Activated naive CD4-positive, alpha-beta T cell treated with anti-CD3 and anti-CD28 coated beads for 36 hours (primary cell): Measurements from ENCODE around the gene ERFL. TPM values are rescaled to one million over a fixed set of nuclear protein-coding genes. Genes with fewer than 3 reads are reported as not detected.
"Not testable (repeated sequence)": the region's sequence is repeated elsewhere in the genome, so short reads cannot be mapped to it uniquely, and the experiment has no call there.

Source experiments
- CTCF ChIA-PET: fragments of 350-600 bp; sonication (Branson Sonifier 250); formaldehyde crosslinking; loops from one replicate; lab custom pipeline; 2021; ENCODE audit warnings: antibody characterized with exemption; lab: Charles Lee
- DNase-seq: peaks from one replicate; pipeline ENCODE4 v3.0.0-alpha.2; 2020
- H3K27ac Mint-ChIP-seq: one replicate; pipeline ENCODE4 v1.8.0; 2021; ENCODE audit warnings: mild to moderate bottlenecking, mixed read lengths
- H3K27me3 Mint-ChIP-seq: one replicate; pipeline ENCODE4 v1.8.0; 2021; ENCODE audit warnings: low read depth, mixed read lengths
- H3K36me3 Mint-ChIP-seq: one replicate; pipeline ENCODE4 v1.8.0; 2021; ENCODE audit warnings: low read depth, mixed read lengths
- H3K4me1 Mint-ChIP-seq: one replicate; pipeline ENCODE4 v1.8.0; 2021; ENCODE audit warnings: low read depth, mixed read lengths
- H3K4me3 Mint-ChIP-seq: one replicate; pipeline ENCODE4 v1.8.0; 2021; ENCODE audit warnings: mild to moderate bottlenecking, moderate library complexity, mixed read lengths
- H3K9me3 Mint-ChIP-seq: one replicate; pipeline ENCODE4 v1.8.0; 2021; ENCODE audit warnings: mixed read lengths
- intact Hi-C: fragments of 100-400 bp; cut with micrococcal nuclease; formaldehyde crosslinking; loops from one replicate; pipeline ENCODE4 v1.15.1; 2023
- total RNA-seq, 2 experiments: library from RNA; stranded (reverse); gene quantifications; one replicate each; pipeline ENCODE4 v1.2.3, GENCODE V29; 2021

Gene ERFL
- total RNA-seq, 2 experiments from 2014 or later: 0.99 to 1.3 TPM

DNA sequence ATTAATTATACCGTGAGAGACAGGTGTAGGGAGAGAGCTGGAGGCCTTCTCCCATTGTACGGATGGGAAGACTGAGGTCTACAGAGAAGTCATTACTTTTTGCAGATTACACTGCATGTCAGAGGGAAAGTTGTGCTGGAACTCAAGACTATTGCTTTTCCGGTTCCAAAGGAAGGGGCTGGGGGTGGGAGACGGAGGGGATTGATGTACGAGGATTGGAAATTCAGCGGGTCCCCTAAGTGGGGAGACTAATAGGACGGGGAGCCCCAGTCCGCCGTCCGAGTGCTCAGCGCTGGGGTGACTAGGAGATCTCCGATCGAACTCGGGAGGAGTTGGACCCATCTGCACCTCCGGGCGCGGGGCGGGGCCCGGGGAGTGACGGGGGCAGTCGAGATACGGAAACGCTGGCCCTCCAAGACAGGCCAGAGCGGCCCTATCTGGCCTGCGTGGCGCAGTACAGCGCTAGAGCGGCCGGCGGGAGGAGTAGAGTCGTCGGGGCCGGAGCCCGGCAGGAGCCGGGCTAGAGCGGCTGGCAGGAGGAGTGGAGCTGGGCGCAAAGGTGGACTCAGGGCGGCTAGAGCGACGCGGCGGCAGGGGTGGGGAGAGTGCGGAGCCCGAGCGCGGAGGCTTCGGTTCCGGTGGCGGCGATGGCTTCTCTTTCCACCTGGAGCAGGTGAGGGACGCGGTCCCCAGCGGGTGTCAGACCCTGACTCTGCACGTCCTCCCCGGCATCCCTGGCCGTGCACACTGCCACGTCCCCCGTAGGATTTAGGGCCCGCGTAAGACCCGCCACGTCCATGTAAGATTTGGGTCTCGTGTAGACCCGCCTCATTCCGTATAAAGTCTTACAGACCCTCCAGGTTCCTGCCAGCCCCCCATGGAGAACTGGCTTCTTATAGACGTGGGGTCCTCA is 44.2 kb downstream of the ERFL start:
- Mint-ChIP-seq H3K27me3 (no peaks in the 10 kb centered on the region), H3K27ac (peak overlapping the region; percentile 92), H3K9me3 (no peaks in the 10 kb centered on the region), H3K4me3 (peak overlapping the region; percentile 90), H3K4me1 (peaks cover 54% of the 10 kb centered on the region), H3K36me3 (peaks cover 19% of the 10 kb centered on the region)
- CTCF ChIA-PET: interaction anchor here (6.0 kb wide), 1 partner anchor 10 kb away, joined by 68 read pairs; the partner anchor contains the start of gene CD79A
- peak; percentile 91 for DNase-seq
- intact Hi-C loops: loop anchor here (10.0 kb wide), 4 partner anchors 329 to 529 kb away; partner anchors contain the start of genes DEDD2, GSK3A and TGFB1

DNA sequence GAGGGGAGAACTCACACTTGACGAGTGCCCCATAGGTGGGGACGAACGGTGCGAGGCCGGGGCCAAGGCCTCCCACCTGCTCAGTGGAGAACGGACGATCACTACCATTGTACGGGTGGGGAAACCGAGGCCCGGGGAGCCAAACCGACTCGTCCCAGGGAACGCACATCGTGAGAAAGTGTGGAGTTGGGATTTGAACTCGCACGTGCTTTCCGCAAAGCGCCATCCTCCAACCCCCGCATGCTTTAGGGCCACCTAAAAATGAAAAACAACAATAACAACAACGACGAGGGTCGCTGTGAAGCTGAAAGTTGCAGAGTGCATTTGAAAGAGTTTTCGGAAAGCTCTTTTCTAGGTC is 44.8 kb downstream of the ERFL start:
- H3K27me3 Mint-ChIP-seq: no peaks in the 10 kb centered on the region
- H3K27ac Mint-ChIP-seq: peak overlapping the region; percentile 92
- peaks cover 56% of the 10 kb centered on the region for H3K4me1 Mint-ChIP-seq
- no peaks in the 10 kb centered on the region for H3K9me3 Mint-ChIP-seq
- CTCF ChIA-PET: interaction anchor here (6.0 kb wide), 1 partner anchor 9 kb away, joined by 68 read pairs; the partner anchor contains the start of gene CD79A
- peak overlapping the region; percentile 90 for H3K4me3 Mint-ChIP-seq
- intact Hi-C loops: loop anchor here (10.0 kb wide), 4 partner anchors 329 to 529 kb away; partner anchors contain the start of genes DEDD2, GSK3A and TGFB1
- no peak for DNase-seq
- H3K36me3 Mint-ChIP-seq: peaks cover 14% of the 10 kb centered on the region

DNA sequence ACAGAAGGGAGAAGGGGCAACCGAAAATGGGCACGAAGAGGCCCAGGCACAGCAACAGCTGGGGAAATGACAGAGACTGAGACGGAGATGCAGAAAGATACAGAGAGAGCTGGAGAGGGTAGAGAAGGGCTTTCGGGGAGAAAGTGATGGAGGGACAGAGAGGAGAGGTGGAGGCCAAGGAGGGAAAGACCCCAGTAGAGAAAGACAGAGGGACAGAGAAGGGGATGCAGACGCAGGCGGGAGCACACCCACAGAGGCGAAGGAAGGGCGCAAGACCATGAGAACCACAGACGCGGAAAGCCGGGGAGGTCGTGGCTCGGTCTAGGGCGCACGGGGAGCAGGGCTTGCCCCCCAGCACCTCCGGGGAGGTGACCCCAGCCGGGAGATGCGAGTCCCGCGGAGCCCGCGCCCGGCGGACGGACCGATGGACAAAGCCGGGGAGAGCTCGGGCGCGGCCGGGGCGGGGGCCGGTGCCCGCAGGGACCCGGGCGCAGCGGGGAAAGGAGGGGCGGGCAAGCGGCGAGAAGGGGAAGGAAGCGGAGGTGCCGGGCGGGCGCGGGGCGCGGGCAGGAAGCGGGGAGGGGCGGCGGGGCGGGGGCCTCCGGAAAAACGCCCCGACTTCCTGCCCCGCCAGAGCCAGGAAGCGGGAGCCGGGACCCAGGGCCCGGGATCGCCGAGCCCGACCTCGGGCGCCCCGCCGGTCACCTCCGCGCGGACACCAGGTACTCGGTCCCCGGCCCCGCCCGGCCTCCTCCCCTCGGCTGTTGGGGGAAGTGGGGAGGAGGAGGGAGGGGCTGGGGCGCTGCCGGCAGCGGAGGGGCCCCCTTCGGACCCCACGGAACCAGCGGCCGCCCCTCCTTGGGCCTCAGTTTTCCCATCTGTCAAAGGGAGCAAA is 45.4 kb downstream of the ERFL start, which contains the start of gene ARHGEF1:
ARHGEF1 (plus strand) TSS at position 617 of the 895 bp plus-strand sequence. CDS start 4,899 bp downstream, outside the sequence.
- H3K9me3 Mint-ChIP-seq: no peaks in the 10 kb centered on the region
- H3K4me3 Mint-ChIP-seq: peak within 1 kb of the TSS; percentile 93
- peaks cover 56% of the 10 kb centered on the region for H3K4me1 Mint-ChIP-seq
- DNase-seq: peak; percentile 70
- intact Hi-C loops: loop anchor here (10.0 kb wide), 4 partner anchors 328 to 528 kb away; partner anchors contain the start of genes DEDD2, GSK3A and TGFB1
- CTCF ChIA-PET: interaction anchor here (0.6 to 6.0 kb wide), 3 partner anchors 9 to 550 kb away, joined by 4 to 68 read pairs (median 4); partner anchors contain the start of gene CD79A
- peaks cover 8% of the 10 kb centered on the region for H3K36me3 Mint-ChIP-seq
- H3K27ac Mint-ChIP-seq: peak within 1 kb of the TSS; percentile 92
- H3K27me3 Mint-ChIP-seq: no peaks in the 10 kb centered on the region

DNA sequence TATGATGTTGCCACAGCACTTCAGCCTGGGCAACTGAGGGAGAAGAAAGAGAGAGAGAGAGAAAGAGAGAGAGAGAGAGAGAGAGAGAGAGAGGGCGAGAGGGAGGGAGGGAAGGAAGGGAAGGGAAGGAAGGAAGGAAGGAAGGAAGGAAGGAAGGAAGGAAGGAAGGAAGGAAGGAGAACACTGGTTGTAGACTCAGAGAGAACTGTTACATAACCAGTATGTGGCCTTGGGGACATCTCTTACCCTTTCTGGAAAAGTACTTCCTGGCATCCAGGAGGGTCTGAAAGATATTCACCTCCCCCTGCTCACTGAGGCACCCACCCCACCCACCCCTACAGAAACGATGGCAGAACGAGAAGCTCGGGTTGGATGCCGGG is 47.9 kb downstream of the ERFL start:
- DNase-seq: no peak
- Mint-ChIP-seq H3K4me3 (no peak overlapping the region), H3K9me3 (no peaks in the 10 kb centered on the region), H3K27me3 (no peaks in the 10 kb centered on the region), H3K27ac (peak overlapping the region; percentile 48), H3K36me3 (peaks cover 6% of the 10 kb centered on the region), H3K4me1 (peaks cover 56% of the 10 kb centered on the region)
- intact Hi-C loops: loop anchor here (10.0 kb wide), 4 partner anchors 326 to 526 kb away; partner anchors contain the start of genes DEDD2, GSK3A and TGFB1
- CTCF ChIA-PET: interaction anchor here (0.5 kb wide), 1 partner anchor 21 kb away, joined by 4 read pairs; no protein-coding TSS in a partner anchor

DNA sequence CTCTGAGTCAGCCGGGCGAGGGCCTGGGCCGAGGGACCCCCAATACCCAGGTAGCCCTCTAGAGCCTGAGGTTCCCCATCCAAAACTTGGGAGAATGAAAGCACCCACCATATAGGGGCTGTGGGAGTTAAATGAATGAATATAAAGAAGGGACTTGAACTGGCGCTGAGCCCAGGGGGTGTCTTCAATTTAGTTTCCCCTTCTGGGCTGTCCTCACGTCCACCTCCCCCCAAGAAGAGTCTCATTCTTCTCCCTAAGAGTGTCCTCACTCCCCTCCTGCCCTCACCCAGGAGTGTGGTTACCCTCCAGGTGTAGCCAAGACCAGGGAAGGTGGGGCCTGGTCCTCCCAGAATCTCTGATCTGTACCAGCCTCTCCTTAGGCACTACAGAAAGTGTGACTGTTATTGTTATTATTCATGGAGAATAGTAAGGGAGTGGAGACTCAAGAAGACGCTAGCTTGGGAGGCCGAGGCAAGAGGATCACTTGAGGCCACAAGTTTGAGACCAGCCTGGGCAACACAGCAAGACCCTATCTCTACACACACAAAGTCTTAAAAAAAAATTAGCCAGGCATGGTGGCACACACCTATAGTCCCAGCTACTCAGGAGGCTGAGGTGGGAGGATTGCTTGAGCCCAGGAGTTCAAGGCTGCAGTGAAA is 48.5 kb downstream of the ERFL start:
- H3K4me3 Mint-ChIP-seq: no peak overlapping the region
- H3K9me3 Mint-ChIP-seq: no peaks in the 10 kb centered on the region
- peaks cover 4% of the 10 kb centered on the region for H3K36me3 Mint-ChIP-seq
- no peaks in the 10 kb centered on the region for H3K27me3 Mint-ChIP-seq
- H3K4me1 Mint-ChIP-seq: peaks cover 54% of the 10 kb centered on the region
- intact Hi-C loops: loop anchor here (10.0 kb wide), 4 partner anchors 325 to 525 kb away; partner anchors contain the start of genes DEDD2, GSK3A and TGFB1
- H3K27ac Mint-ChIP-seq: peak overlapping the region; percentile 48
- CTCF ChIA-PET: no interaction called here
- DNase-seq: no peak

DNA sequence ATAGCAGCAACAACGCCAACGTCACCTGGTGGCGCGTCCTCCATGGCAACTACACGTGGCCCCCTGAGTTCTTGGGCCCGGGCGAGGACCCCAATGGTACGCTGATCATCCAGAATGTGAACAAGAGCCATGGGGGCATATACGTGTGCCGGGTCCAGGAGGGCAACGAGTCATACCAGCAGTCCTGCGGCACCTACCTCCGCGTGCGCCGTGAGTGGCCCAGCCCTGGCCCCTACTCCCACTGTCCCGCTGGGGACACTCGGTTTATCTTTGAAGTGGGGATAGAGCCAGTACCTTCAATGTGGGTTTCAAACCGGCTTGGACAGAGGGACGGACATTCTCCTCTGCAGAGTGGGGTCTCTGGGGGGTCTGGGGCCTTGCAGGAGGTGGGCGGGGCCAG is 49.2 kb downstream of the ERFL start:
- H3K4me1 Mint-ChIP-seq: peaks cover 53% of the 10 kb centered on the region
- no peak overlapping the region for H3K4me3 Mint-ChIP-seq
- H3K27me3 Mint-ChIP-seq: no peaks in the 10 kb centered on the region
- CTCF ChIA-PET: no interaction called here
- intact Hi-C loops: no loop called here
- H3K9me3 Mint-ChIP-seq: no peaks in the 10 kb centered on the region
- no peak overlapping the region for H3K27ac Mint-ChIP-seq
- DNase-seq: no peak
- H3K36me3 Mint-ChIP-seq: peaks cover 4% of the 10 kb centered on the region

DNA sequence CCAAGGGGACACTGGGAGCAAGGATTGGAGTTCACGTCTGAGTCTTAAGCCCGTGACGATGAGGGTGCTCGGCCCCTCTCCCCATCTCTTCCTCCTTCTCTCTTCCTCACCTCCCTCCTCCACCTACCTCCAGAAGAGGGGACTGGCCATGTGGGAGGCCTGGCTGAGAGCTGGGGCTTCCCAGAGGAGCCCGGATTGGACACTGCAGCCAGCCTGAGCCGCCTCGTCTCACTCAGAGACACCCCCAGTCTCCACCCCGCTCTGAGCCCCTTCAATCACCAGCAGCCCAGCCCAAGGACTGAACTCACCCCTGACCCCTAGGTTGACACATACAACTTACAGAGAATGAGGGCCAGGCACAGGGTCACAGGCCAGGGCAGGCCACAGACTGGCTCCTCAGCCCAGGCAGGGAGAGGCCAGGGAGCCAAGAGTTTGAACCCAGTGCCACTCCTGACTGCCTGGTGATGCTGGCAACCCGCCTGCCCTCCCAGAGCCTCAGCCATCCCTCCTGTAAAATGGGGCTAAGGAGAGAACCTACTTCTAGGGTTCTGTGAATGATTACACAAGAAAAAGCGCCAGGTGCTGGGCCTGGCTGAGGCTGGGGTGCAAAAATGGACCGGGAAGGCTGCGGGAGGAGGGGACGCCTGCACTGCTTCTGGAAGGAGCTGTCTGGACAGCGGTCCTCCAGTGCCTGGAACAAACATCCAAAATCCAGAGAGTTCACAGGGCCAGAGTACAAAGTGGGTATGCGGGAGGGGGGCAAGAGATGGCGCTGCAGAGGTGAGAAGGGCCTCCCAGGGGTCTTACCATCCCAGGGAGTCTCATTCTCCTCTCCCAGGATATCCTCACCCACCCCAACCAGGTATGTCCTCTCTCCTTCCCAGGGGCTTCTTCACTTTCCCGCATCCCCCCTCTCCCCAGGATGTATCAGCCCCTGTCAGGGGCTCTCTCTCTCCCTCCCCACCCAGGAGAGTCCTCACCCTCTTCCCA is 50.0 kb downstream of the ERFL start:
- no peaks in the 10 kb centered on the region for H3K27me3 Mint-ChIP-seq

DNA sequence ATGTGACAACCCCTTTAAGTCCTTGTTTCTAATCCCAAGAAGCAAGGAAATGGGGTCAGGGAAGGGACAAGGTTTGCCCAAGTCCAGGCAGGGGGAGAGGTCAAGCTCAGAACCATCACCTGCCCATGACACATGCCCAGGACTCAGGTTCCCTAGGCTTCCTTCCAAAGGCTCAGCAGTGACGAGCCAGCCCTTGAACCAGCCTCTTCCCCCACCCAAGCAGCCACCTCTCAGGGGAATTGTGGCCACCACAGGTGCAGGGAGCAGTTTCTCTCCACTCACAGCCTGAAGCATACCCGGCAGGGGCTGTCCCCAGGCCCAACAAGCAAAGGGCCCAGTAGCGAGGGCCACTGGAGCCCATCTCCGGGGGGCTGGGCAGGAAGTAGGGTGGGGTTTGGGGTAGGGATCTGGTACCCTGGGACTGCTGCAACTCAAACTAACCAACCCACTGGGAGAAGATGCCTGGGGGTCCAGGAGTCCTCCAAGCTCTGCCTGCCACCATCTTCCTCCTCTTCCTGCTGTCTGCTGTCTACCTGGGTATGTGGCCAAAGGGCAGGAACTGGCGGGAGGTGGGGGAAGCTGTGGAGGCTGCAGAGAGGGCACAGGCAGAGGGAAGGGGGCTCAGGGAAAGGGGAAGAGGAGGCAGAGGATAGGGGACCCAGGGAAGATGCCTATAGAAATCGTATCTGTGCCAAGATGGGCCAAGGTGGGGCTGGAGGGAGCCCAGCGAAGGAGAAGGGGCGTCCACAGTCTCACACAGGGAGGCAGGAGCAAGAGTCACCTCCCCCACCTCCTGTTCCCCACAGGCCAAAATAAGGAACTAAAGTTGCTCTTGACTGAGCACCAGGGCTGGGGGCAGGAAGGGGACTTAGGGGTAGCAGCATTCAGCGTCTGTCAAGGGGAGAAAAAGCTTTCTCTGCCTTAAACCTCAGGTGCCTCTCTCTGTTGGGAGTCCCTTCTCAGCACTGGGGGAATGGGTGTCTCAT is 51.1 kb downstream of the ERFL start, which contains the start of gene CD79A:
CD79A (plus strand) TSS at position 433 of the 986 bp plus-strand sequence; CDS start at position 459, 26 bp downstream.
- Mint-ChIP-seq H3K36me3 (peaks cover 3% of the 10 kb centered on the region), H3K4me3 (peak within 1 kb of the TSS; percentile 38), H3K27me3 (no peaks in the 10 kb centered on the region), H3K4me1 (peaks cover 57% of the 10 kb centered on the region), H3K27ac (peak within 1 kb of the TSS; percentile 75), H3K9me3 (no peaks in the 10 kb centered on the region)
- intact Hi-C loops: no loop called here
- CTCF ChIA-PET: interaction anchor here (0.6 to 6.2 kb wide), 5 partner anchors 7 to 74 kb away, joined by 3 to 68 read pairs (median 4); partner anchors contain the start of gene ARHGEF1
- peak; percentile 71 for DNase-seq

More for the DNA sequence above, 50.0 kb downstream of the ERFL start:
- Mint-ChIP-seq H3K36me3 (peaks cover under 1% of the 10 kb centered on the region), H3K4me3 (no peak overlapping the region), H3K4me1 (peaks cover 55% of the 10 kb centered on the region), H3K9me3 (no peaks in the 10 kb centered on the region), H3K27ac (peak overlapping the region; percentile 75)
- intact Hi-C loops: no loop called here
- no peak for DNase-seq
- CTCF ChIA-PET: interaction anchor here (0.5 to 1.4 kb wide), 3 partner anchors 12 to 73 kb away, joined by 4 to 5 read pairs (median 4); no protein-coding TSS in a partner anchor

DNA sequence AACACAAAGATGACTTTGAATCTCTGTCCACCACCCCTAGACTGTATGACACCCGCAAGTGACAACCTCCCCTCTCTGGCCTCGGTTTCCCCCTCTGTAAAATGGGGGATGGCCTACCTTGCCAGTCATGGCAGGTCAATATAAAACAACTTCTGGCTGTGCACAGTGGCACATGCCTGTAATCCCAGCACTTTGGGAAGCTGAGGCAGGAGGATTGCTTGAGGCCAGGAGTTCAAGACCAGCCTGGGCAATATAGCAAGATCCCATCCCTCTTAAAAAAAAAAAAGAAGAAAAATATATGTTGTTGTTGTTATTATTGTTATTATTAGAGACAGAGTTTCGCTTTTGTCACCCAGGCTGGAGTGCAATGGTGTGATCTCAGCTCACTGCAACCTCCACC is 52.3 kb downstream of the ERFL start:
- H3K4me3 Mint-ChIP-seq: peak overlapping the region; percentile 49
- peak overlapping the region; percentile 89 for H3K27ac Mint-ChIP-seq
- H3K4me1 Mint-ChIP-seq: peaks cover 63% of the 10 kb centered on the region
- H3K9me3 Mint-ChIP-seq, H3K36me3 Mint-ChIP-seq, DNase-seq, H3K27me3 Mint-ChIP-seq: not testable (repeated sequence)
- CTCF ChIA-PET: interaction anchor here (0.5 to 6.2 kb wide), 4 partner anchors 8 to 512 kb away, joined by 3 to 68 read pairs (median 28); partner anchors contain the start of genes ARHGEF1 and B9D2
- intact Hi-C loops: loop anchor here (1.0 kb wide), 2 partner anchors 11 to 69 kb away; no protein-coding TSS in a partner anchor
